Lung (tissue), 12 donors: Measurements from ENCODE around the gene NRG3. TPM values are rescaled to one million over a fixed set of nuclear protein-coding genes. Genes with fewer than 3 reads are reported as not detected.
A peak's percentile ranks its signal among the peaks of the same experiment; 100 is the strongest.

Experiments
- ATAC-seq: fragments of 200-7000 bp; cut with Tn5 transposase; one replicate; pipeline ENCODE4 v1.9.1; 2020; ENCODE audit warnings: moderate number of reproducible peaks; ENCODE audit not compliant: insufficient read depth, low FRiP score
- DNase-seq, 3 donors: peaks; one replicate each; pipeline ENCODE4 v3.0.0-alpha.2; 2013 to 2017
- H3K27ac ChIP-seq, 2 donors: one replicate each; pipeline ENCODE4 v1.5.1; 2013; ENCODE audit warnings: mild to moderate bottlenecking in 2 of 2, moderate library complexity in 2 of 2, control low read depth in 1 of 2, inconsistent platforms in 1 of 2, low read depth in 1 of 2, low read length in 1 of 2
- H3K27me3 ChIP-seq, 3 donors: one replicate each; pipeline ENCODE4 v1.5.1; 2013; ENCODE audit warnings: low read length in 2 of 3; ENCODE audit not compliant: control insufficient read depth in 3 of 3, insufficient read depth in 3 of 3
- H3K36me3 ChIP-seq, 4 donors: one replicate each; pipeline ENCODE4 v1.5.1; 2013; ENCODE audit warnings: low read length in 4 of 4, mild to moderate bottlenecking in 1 of 4, moderate library complexity in 1 of 4; ENCODE audit not compliant: control insufficient read depth in 4 of 4, insufficient read depth in 4 of 4
- H3K4me1 ChIP-seq, 5 donors: one replicate each; pipeline ENCODE4 v1.5.1; 2013; ENCODE audit warnings: low read length in 5 of 5, mild to moderate bottlenecking in 2 of 5, moderate library complexity in 1 of 5; ENCODE audit not compliant: control insufficient read depth in 5 of 5, insufficient read depth in 5 of 5
- H3K4me3 ChIP-seq: one replicate; pipeline ENCODE4 v1.5.1; 2013; ENCODE audit warnings: mild to moderate bottlenecking, control low read depth, moderate library complexity
- H3K9ac ChIP-seq, 2 donors: one replicate each; pipeline ENCODE4 v1.5.1; 2013; ENCODE audit warnings: low read length in 2 of 2, control low read depth in 1 of 2; ENCODE audit not compliant: insufficient read depth in 1 of 2
- H3K9me3 ChIP-seq, 4 donors: one replicate each; pipeline ENCODE4 v1.5.1; 2013; ENCODE audit warnings: low read length in 3 of 4, mild to moderate bottlenecking in 1 of 4, moderate library complexity in 1 of 4; ENCODE audit not compliant: control insufficient read depth in 4 of 4, insufficient read depth in 3 of 4
- WGBS, 2 donors: extraction: QIAGEN DNeasy Blood & Tissue Kit; methylation state at CpG; one replicate each; pipeline ENCODE4 v1.1.7; 2013; 5-methylcytosine and 5-hydroxymethylcytosine counted together
- polyA plus RNA-seq, 2 donors: library from polyadenylated mRNA; stranded (reverse); fragments of 200-250 nt; gene quantifications; one replicate each; pipeline ENCODE4 v1.2.1, GENCODE V29; 2013
- total RNA-seq, 2 donors: library from RNA; depleted of rRNA in 1 of 2; stranded (reverse); fragments of >200 nt in 1 of 2; gene quantifications; one replicate each; pipeline ENCODE4 v1.2.1, GENCODE V29; 2014 to 2021
- TF ChIP-seq, protein P1 (sequence below): IDR thresholded peaks from 2 replicates; pipeline ENCODE4 v1.5.1; 2012; ENCODE audit warnings: mild to moderate bottlenecking; ENCODE audit errors: control extremely low read depth, extremely low read depth
- donor health status: control.
- donor health status: control.
- donor health status: Bipolar disorder and iron deficiency.
- donor health status: healthy.
- donor health status: DM: yes; HTN: yes; CAD: no.

The NRG3 gene
- total and polyA plus RNA-seq, 4 donors = 0.49 to 2.0 (median 0.84) TPM

- H3K36me3 ChIP-seq = no peaks in the 10 kb centered on the region
- no peaks in the 10 kb centered on the region for H3K4me1 ChIP-seq
Measured at GRCh38 chr10:82037076-82037475, 162.1 kb downstream of the NRG3 start.

GRCh38 chr10:82038587-82038986 lies 163.6 kb downstream of the NRG3 start:
- no peak for ATAC-seq
- Histone ChIP-seq H3K4me1 (no peaks in the 10 kb centered on the region), H3K27ac (no peak overlapping the region), H3K9me3 (no peaks in the 10 kb centered on the region), H3K27me3 (no peaks in the 10 kb centered on the region), H3K36me3 (no peaks in the 10 kb centered on the region), H3K9ac (no peak overlapping the region), H3K4me3 (no peak overlapping the region)
- DNase-seq = no peak
- TF ChIP-seq, protein P1, sequence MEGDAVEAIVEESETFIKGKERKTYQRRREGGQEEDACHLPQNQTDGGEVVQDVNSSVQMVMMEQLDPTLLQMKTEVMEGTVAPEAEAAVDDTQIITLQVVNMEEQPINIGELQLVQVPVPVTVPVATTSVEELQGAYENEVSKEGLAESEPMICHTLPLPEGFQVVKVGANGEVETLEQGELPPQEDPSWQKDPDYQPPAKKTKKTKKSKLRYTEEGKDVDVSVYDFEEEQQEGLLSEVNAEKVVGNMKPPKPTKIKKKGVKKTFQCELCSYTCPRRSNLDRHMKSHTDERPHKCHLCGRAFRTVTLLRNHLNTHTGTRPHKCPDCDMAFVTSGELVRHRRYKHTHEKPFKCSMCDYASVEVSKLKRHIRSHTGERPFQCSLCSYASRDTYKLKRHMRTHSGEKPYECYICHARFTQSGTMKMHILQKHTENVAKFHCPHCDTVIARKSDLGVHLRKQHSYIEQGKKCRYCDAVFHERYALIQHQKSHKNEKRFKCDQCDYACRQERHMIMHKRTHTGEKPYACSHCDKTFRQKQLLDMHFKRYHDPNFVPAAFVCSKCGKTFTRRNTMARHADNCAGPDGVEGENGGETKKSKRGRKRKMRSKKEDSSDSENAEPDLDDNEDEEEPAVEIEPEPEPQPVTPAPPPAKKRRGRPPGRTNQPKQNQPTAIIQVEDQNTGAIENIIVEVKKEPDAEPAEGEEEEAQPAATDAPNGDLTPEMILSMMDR = no peak

More at GRCh38 chr10:82037076-82037475, 162.1 kb downstream of the NRG3 start:
- no peaks in the 10 kb centered on the region for H3K27me3 ChIP-seq
- no peak for ATAC-seq
- H3K4me3 ChIP-seq = no peak overlapping the region
- no peak overlapping the region for H3K27ac ChIP-seq
- no peaks in the 10 kb centered on the region for H3K9me3 ChIP-seq
- no peak for DNase-seq
- H3K9ac ChIP-seq = no peak overlapping the region
- TF ChIP-seq, protein P1 = no peak

- Histone ChIP-seq H3K27ac (no peak overlapping the region), H3K9me3 (no peaks in the 10 kb centered on the region), H3K4me3 (no peak overlapping the region), H3K4me1 (no peaks in the 10 kb centered on the region), H3K27me3 (no peaks in the 10 kb centered on the region), H3K36me3 (no peaks in the 10 kb centered on the region), H3K9ac (no peak overlapping the region)
- TF ChIP-seq, protein P1 = no peak
- DNase-seq (no peak), ATAC-seq (no peak)
- WGBS, 2 donors = 86 to 95% methylated on average over 1 of the region's 1 CpG
Measured at GRCh38 chr10:82040336-82040735, 165.3 kb downstream of the NRG3 start.

GRCh38 chr10:82041018-82041417 lies 166.0 kb downstream of the NRG3 start:
- TF ChIP-seq, protein P1 = no peak
- no peak for ATAC-seq

More at GRCh38 chr10:82041018-82041417, 166.0 kb downstream of the NRG3 start:
- no peak overlapping the region for H3K27ac ChIP-seq
- 88 to 91% methylated on average over 2 of the region's 2 CpGs for WGBS, 2 donors
- H3K36me3 ChIP-seq = no peaks in the 10 kb centered on the region
- no peaks in the 10 kb centered on the region for H3K27me3 ChIP-seq
- H3K4me3 ChIP-seq = no peak overlapping the region
- no peaks in the 10 kb centered on the region for H3K9me3 ChIP-seq
- no peak overlapping the region for H3K9ac ChIP-seq
- DNase-seq = peak in 1 of 3 donors; percentile 0
- no peaks in the 10 kb centered on the region for H3K4me1 ChIP-seq
